Measurements from ENCODE around the gene KRT75.

Gene KRT75

GRCh38 chr12:52425466-52425865, 8.7 kb downstream of the KRT75 start:
- H3K9ac ChIP-seq (ENCODE audit: low read length): no peak overlapping the region
- no peaks in the 10 kb centered on the region for H3K27me3 ChIP-seq (ENCODE audit: control insufficient read depth, insufficient read depth, low read length)
- no peaks in the 10 kb centered on the region for H3K36me3 ChIP-seq (ENCODE audit: control insufficient read depth, insufficient read depth, low read length)
- no peaks in the 10 kb centered on the region for H3K9me3 ChIP-seq (ENCODE audit: control insufficient read depth, low read length)
- no peak overlapping the region for H3K4me3 ChIP-seq (ENCODE audit: low read length)
- no peaks in the 10 kb centered on the region for H3K4me1 ChIP-seq (ENCODE audit: control insufficient read depth, insufficient read depth, low read length)

DNA sequence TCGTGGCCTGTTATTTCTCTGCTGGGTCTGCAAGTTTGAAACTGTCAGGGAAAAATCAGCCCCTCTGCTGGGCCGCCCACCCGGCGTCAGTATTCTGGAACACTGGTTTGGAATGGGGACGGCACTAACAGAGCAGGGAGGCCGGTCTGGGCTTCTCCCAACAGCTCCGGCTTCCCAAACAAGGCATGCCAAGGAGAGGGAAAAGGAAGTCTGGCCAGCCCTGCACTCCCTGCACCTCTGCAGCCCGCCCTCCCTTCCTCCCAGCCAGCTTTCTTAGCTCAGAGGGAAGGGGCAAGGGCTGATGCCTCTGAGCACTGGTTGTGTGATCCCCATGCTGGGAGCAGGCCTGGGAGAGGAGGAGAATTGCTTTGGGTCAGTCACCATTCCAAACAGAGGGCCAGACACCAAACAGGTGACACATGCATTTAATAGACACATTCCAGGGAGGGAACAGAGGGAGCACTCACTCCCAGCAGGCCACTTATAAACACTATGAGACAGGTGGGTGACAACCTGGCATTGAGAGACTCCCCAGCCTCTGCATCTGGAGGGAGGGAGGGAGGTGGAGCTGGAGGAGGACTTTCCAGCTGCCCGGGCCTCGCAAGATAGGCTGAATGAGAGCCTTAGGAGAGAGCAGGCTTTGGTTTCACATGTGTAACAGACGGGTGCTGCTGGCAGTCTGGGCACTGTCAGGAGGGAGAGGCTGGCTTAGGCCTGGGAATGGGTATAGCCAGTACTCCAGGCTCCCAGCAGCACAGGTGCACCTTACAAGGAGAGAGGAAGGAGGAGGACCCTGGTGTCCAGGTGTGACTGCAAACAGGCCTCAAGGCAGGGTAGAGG, 10.3 kb downstream of the KRT75 start:
- no peak overlapping the region for H3K4me3 ChIP-seq (ENCODE audit: low read length)
- no peaks in the 10 kb centered on the region for H3K36me3 ChIP-seq (ENCODE audit: control insufficient read depth, insufficient read depth, low read length)
- H3K9ac ChIP-seq (ENCODE audit: low read length): no peak overlapping the region
- no peaks in the 10 kb centered on the region for H3K9me3 ChIP-seq (ENCODE audit: control insufficient read depth, low read length)
- H3K27me3 ChIP-seq (ENCODE audit: control insufficient read depth, insufficient read depth, low read length): no peaks in the 10 kb centered on the region
- no peaks in the 10 kb centered on the region for H3K4me1 ChIP-seq (ENCODE audit: control insufficient read depth, insufficient read depth, low read length)

DNA sequence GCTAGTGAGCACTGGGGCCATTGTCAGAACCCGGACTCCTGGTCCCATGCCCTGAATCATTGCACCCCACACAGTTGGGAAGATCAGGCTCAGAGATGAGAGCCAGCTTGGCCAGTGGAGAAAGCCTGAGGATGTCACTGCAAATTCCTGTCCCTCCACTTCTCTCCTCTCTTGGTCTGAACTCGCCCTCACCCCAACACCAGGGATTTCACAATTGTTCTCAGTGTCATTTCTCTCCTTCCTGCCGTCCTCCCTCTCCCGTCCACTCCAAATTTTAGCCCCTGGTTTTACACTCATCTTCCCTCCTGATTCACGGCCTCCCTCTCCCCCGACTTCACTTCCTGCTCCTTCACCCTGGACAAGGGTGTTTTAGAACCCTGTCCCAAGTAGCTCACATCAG, 11.1 kb downstream of the KRT75 start:
- Histone ChIP-seq H3K4me3 (ENCODE audit: low read length) (no peak overlapping the region), H3K4me1 (ENCODE audit: control insufficient read depth, insufficient read depth, low read length) (no peaks in the 10 kb centered on the region), H3K36me3 (ENCODE audit: control insufficient read depth, insufficient read depth, low read length) (no peaks in the 10 kb centered on the region), H3K27me3 (ENCODE audit: control insufficient read depth, insufficient read depth, low read length) (no peaks in the 10 kb centered on the region), H3K9me3 (ENCODE audit: control insufficient read depth, low read length) (no peaks in the 10 kb centered on the region), H3K9ac (ENCODE audit: low read length) (no peak overlapping the region)

- Histone ChIP-seq H3K9ac (ENCODE audit: low read length) (no peak overlapping the region), H3K27me3 (ENCODE audit: control insufficient read depth, insufficient read depth, low read length) (no peaks in the 10 kb centered on the region), H3K4me1 (ENCODE audit: control insufficient read depth, insufficient read depth, low read length) (no peaks in the 10 kb centered on the region), H3K36me3 (ENCODE audit: control insufficient read depth, insufficient read depth, low read length) (no peaks in the 10 kb centered on the region), H3K4me3 (ENCODE audit: low read length) (no peak overlapping the region), H3K9me3 (ENCODE audit: control insufficient read depth, low read length) (no peaks in the 10 kb centered on the region)
Observed at GRCh38 chr12:52419656-52420055, 14.5 kb downstream of the KRT75 start.

DNA sequence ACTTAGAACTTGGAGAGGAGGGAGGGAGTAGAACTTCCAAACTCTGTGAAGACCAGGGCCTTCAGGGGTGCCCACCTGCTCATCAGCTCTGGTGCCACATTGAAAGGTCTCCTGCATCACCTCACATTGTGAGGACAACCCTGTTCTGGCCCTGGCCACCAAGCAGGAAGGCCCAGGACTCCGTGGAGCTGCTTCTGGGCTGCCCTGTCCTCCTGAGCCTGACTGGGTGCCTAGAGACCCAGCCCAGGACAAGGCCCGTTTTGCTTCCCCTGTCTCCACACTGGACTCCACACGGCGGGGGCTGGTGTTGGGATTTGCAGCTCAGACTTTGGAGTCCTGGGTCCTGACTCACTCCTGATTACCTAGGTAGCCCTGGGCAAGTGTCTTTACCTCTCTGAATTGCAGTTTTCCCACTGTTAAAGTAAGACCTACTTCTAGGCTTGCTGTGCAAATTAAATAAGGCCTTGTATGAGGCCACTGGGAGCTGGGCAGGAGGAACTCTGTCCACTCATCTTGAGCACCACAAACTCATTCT, 15.5 kb downstream of the KRT75 start:
- H3K4me3 ChIP-seq (ENCODE audit: low read length): no peak overlapping the region
- H3K36me3 ChIP-seq (ENCODE audit: control insufficient read depth, insufficient read depth, low read length): no peaks in the 10 kb centered on the region
- no peaks in the 10 kb centered on the region for H3K4me1 ChIP-seq (ENCODE audit: control insufficient read depth, insufficient read depth, low read length)
- H3K9me3 ChIP-seq (ENCODE audit: control insufficient read depth, low read length): no peaks in the 10 kb centered on the region
- H3K9ac ChIP-seq (ENCODE audit: low read length): no peak overlapping the region
- no peaks in the 10 kb centered on the region for H3K27me3 ChIP-seq (ENCODE audit: control insufficient read depth, insufficient read depth, low read length)

- no peak overlapping the region for H3K4me3 ChIP-seq (ENCODE audit: low read length)
- no peaks in the 10 kb centered on the region for H3K27me3 ChIP-seq (ENCODE audit: control insufficient read depth, insufficient read depth, low read length)
- H3K9ac ChIP-seq (ENCODE audit: low read length): no peak overlapping the region
- H3K36me3 ChIP-seq (ENCODE audit: control insufficient read depth, insufficient read depth, low read length): no peaks in the 10 kb centered on the region
- no peaks in the 10 kb centered on the region for H3K4me1 ChIP-seq (ENCODE audit: control insufficient read depth, insufficient read depth, low read length)
- H3K9me3 ChIP-seq (ENCODE audit: control insufficient read depth, low read length): no peaks in the 10 kb centered on the region
Observed at GRCh38 chr12:52417740-52418139, 16.4 kb downstream of the KRT75 start.

DNA sequence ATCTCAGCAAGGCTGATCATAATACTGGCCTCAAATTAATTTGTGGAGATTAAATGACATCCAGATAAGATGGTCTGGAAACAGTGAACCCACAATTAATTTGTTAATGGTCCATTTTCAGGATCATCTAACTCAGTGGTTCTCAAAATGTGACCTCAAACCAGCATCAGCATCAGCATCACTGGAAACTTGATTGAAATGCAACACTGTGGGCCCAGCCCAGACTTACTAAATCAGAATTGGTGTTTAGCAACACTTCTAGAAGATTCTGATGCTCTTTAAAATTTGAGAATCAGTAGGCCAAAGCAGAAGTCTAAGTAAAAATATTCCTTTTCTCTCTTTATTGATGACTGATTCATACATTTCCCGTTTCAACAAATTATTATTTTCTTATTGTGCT, 17.4 kb downstream of the KRT75 start:
- H3K9me3 ChIP-seq (ENCODE audit: control insufficient read depth, low read length): no peaks in the 10 kb centered on the region

GRCh38 chr12:52415870-52416750, 18.1 kb downstream of the KRT75 start:
- H3K27me3 ChIP-seq (ENCODE audit: control insufficient read depth, insufficient read depth, low read length): no peaks in the 10 kb centered on the region
- no peak overlapping the region for H3K4me3 ChIP-seq (ENCODE audit: low read length)
- H3K36me3 ChIP-seq (ENCODE audit: control insufficient read depth, insufficient read depth, low read length): no peaks in the 10 kb centered on the region
- H3K9ac ChIP-seq (ENCODE audit: low read length): no peak overlapping the region
- no peaks in the 10 kb centered on the region for H3K9me3 ChIP-seq (ENCODE audit: control insufficient read depth, low read length)
- H3K4me1 ChIP-seq (ENCODE audit: control insufficient read depth, insufficient read depth, low read length): no peaks in the 10 kb centered on the region

More for the DNA sequence above, 17.4 kb downstream of the KRT75 start:
- no peak overlapping the region for H3K9ac ChIP-seq (ENCODE audit: low read length)
- no peak overlapping the region for H3K4me3 ChIP-seq (ENCODE audit: low read length)
- no peaks in the 10 kb centered on the region for H3K36me3 ChIP-seq (ENCODE audit: control insufficient read depth, insufficient read depth, low read length)
- no peaks in the 10 kb centered on the region for H3K4me1 ChIP-seq (ENCODE audit: control insufficient read depth, insufficient read depth, low read length)
- H3K27me3 ChIP-seq (ENCODE audit: control insufficient read depth, insufficient read depth, low read length): no peaks in the 10 kb centered on the region

- Histone ChIP-seq H3K27me3 (ENCODE audit: control insufficient read depth, insufficient read depth, low read length) (no peaks in the 10 kb centered on the region), H3K4me1 (ENCODE audit: control insufficient read depth, insufficient read depth, low read length) (no peaks in the 10 kb centered on the region), H3K9ac (ENCODE audit: low read length) (no peak overlapping the region), H3K9me3 (ENCODE audit: control insufficient read depth, low read length) (no peaks in the 10 kb centered on the region), H3K4me3 (ENCODE audit: low read length) (no peak overlapping the region), H3K36me3 (ENCODE audit: control insufficient read depth, insufficient read depth, low read length) (no peaks in the 10 kb centered on the region)
Observed at GRCh38 chr12:52414936-52415335, 19.2 kb downstream of the KRT75 start.

DNA sequence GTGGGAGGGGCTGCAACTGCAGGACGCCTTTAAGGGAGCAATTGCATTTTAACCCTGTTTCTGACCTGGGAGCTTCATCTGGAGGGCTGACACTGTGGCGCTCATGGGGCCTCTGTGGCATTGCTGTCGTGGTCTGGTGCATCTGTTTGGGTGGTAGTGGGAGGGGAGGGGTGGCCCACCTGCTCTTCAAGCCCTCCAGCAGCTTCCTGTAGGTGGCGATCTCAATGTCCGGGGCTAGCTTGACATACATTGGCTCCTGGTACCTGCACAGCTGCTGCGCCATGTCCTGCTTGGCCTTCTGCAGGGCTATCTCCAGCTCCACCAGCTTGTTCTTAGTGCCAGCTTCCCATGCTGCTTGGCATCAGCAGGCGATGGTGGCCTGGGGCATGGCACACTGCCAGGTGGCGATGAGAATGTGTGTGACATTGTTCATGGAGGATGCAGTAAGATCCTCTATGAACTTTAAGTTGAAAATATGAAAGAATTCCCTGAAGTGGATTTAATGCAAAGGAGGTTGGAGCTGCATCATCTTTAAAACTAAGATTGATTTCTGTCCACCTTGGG, 20.3 kb downstream of the KRT75 start:
- H3K4me1 ChIP-seq (ENCODE audit: control insufficient read depth, insufficient read depth, low read length): no peaks in the 10 kb centered on the region
- no peaks in the 10 kb centered on the region for H3K9me3 ChIP-seq (ENCODE audit: control insufficient read depth, low read length)
- no peak overlapping the region for H3K9ac ChIP-seq (ENCODE audit: low read length)
- H3K27me3 ChIP-seq (ENCODE audit: control insufficient read depth, insufficient read depth, low read length): no peaks in the 10 kb centered on the region
- no peaks in the 10 kb centered on the region for H3K36me3 ChIP-seq (ENCODE audit: control insufficient read depth, insufficient read depth, low read length)
- H3K4me3 ChIP-seq (ENCODE audit: low read length): no peak overlapping the region

GRCh38 chr12:52413202-52413601, 21.0 kb downstream of the KRT75 start:
- H3K4me3 ChIP-seq (ENCODE audit: low read length): no peak overlapping the region
- no peak overlapping the region for H3K9ac ChIP-seq (ENCODE audit: low read length)
- H3K27me3 ChIP-seq (ENCODE audit: control insufficient read depth, insufficient read depth, low read length): no peaks in the 10 kb centered on the region
- H3K9me3 ChIP-seq (ENCODE audit: control insufficient read depth, low read length): no peaks in the 10 kb centered on the region
- H3K36me3 ChIP-seq (ENCODE audit: control insufficient read depth, insufficient read depth, low read length): no peaks in the 10 kb centered on the region
- no peaks in the 10 kb centered on the region for H3K4me1 ChIP-seq (ENCODE audit: control insufficient read depth, insufficient read depth, low read length)

DNA sequence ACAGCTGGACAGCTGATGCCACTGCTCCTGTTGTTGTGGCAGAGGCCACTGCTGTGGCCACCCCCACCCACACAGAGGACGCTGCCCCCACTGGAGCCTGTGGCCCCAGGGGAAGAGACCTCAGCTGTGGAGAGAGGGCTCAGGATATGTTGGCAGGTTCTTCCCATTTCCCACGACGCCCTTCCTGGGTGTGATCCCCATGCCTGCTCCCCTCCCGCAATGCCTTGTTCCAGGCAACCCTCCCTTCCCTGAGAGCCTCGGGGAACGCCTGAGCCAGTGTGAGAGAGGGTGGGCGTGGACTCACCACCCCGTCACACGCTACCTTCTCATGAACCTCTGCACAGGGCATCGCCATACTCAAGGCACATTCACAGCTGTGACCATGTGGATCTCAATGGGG, 22.4 kb downstream of the KRT75 start:
- H3K9me3 ChIP-seq (ENCODE audit: control insufficient read depth, low read length): no peaks in the 10 kb centered on the region
- no peaks in the 10 kb centered on the region for H3K4me1 ChIP-seq (ENCODE audit: control insufficient read depth, insufficient read depth, low read length)
- peaks cover 3% of the 10 kb centered on the region for H3K27me3 ChIP-seq (ENCODE audit: control insufficient read depth, insufficient read depth, low read length)
- no peaks in the 10 kb centered on the region for H3K36me3 ChIP-seq (ENCODE audit: control insufficient read depth, insufficient read depth, low read length)
- no peak overlapping the region for H3K4me3 ChIP-seq (ENCODE audit: low read length)
- H3K9ac ChIP-seq (ENCODE audit: low read length): no peak overlapping the region
